ENCODE measurements around the gene SCARB1. TPM values are rescaled to one million over a fixed set of nuclear protein-coding genes. Genes with fewer than 3 reads are reported as not detected.

The SCARB1 gene
- total and polyA plus RNA-seq, 2 of the 13 experiments (the other 11 are each of a cell fraction or from before 2014, with no cell fraction given), result 63.4 to 160 TPM

- no peak for TF ChIP-seq JUN (CRISPR knock-in tag; IDR thresholded peaks at IDR 0.05)
- 0 out of 2 replicates have a peak, but pooled peaks have one; percentile 60 for TF ChIP-seq ZNF724P (CRISPR knock-in tag; IDR thresholded peaks at IDR 0.05; ENCODE audit: borderline replicate concordance)
- no peak for TF ChIP-seq TSC22D2 (CRISPR knock-in tag; IDR thresholded peaks at IDR 0.05; ENCODE audit: borderline replicate concordance)
- peak; percentile 26; the same call in 1 of the 2 replicates for TF ChIP-seq SKIL (CRISPR knock-in tag; IDR thresholded peaks at IDR 0.05; ENCODE audit: borderline replicate concordance)
- no peak for TF ChIP-seq ZNF335 (CRISPR knock-in tag; IDR thresholded peaks at IDR 0.05)
- no peak for TF ChIP-seq YY1 (IDR thresholded peaks at IDR 0.05; ENCODE audit: insufficient read depth, insufficient replicate concordance, low read depth, low read length)
- no peak for TF ChIP-seq ATM (IDR thresholded peaks at IDR 0.05; ENCODE audit: borderline replicate concordance)
- no peak; the same call in 1 of the 2 replicates for TF ChIP-seq HNF4A (CRISPR knock-in tag; IDR thresholded peaks at IDR 0.05)
- TF ChIP-seq POLR2AphosphoS5 (IDR thresholded peaks at IDR 0.05; ENCODE audit: low read depth, low read length), result peak; percentile 37; the same call in 1 of the 2 replicates
- TF ChIP-seq ARID5B (CRISPR knock-in tag; IDR thresholded peaks at IDR 0.05), result peak; percentile 80
- TF ChIP-seq ZBTB34 (CRISPR knock-in tag; IDR thresholded peaks at IDR 0.05), result no peak
- no peak; the same call in 1 of the 2 replicates for TF ChIP-seq ZNF430 (CRISPR knock-in tag; IDR thresholded peaks at IDR 0.05)
- no peak for TF ChIP-seq NR2C2 (CRISPR knock-in tag; IDR thresholded peaks at IDR 0.05; ENCODE audit: borderline replicate concordance)
- TF ChIP-seq ZHX1 (CRISPR knock-in tag; IDR thresholded peaks at IDR 0.05; ENCODE audit: low read depth), result peak; percentile 75; the same call in 1 of the 2 replicates
- no peak for TF ChIP-seq MZF1 (CRISPR knock-in tag; IDR thresholded peaks at IDR 0.05; ENCODE audit: borderline replicate concordance)
Observed at GRCh38 chr12:124904306-124905098, 40.8 kb upstream of the SCARB1 start (continued).
